Measurements from ENCODE around the gene MICALL1.

DNA sequence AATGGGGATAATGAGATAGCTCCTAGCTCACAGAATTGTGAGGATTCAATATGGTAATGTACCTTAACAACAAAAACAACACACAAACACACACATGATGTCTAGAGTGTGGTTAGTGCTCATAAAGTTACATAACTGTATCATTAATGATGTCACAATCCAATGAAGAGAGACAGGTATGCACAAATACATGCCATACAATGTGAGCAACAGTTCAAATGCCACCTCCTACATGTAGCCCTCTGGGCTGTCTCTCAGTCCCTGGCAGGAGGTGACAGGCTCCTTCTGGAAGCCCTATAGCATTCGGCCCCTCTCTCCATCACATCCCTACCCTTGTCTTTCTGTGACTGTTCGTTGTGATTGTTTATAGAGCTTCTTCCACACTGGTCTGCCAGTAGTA is 8.3 kb upstream of the MICALL1 start:
- TF ChIP-seq POLR2A (IDR thresholded peaks at IDR 0.05): no peak
- TF ChIP-seq, protein P1, sequence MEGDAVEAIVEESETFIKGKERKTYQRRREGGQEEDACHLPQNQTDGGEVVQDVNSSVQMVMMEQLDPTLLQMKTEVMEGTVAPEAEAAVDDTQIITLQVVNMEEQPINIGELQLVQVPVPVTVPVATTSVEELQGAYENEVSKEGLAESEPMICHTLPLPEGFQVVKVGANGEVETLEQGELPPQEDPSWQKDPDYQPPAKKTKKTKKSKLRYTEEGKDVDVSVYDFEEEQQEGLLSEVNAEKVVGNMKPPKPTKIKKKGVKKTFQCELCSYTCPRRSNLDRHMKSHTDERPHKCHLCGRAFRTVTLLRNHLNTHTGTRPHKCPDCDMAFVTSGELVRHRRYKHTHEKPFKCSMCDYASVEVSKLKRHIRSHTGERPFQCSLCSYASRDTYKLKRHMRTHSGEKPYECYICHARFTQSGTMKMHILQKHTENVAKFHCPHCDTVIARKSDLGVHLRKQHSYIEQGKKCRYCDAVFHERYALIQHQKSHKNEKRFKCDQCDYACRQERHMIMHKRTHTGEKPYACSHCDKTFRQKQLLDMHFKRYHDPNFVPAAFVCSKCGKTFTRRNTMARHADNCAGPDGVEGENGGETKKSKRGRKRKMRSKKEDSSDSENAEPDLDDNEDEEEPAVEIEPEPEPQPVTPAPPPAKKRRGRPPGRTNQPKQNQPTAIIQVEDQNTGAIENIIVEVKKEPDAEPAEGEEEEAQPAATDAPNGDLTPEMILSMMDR (IDR thresholded peaks at IDR 0.05): no peak

Measured in esophagus squamous epithelium (tissue), 4 donors.